ENCODE data around the gene SP140. TPM values are rescaled to one million over a fixed set of nuclear protein-coding genes. Genes with fewer than 3 reads are reported as not detected.

Gene SP140
- total and polyA plus RNA-seq, 2 of the 8 experiments (the other 6 are each of a cell fraction or from before 2014, with no cell fraction given): 0.23 to 1.3 TPM

- no peak overlapping the region for H2AK5ac ChIP-seq (ENCODE audit: low read depth, low read length)
- H3K36me3 ChIP-seq (ENCODE audit: control insufficient read depth in 2 of 4, insufficient read depth in 4 of 4, low read length in 3 of 4): no peaks in the 10 kb centered on the region
- no peak for FAIRE-seq
- no peaks in the 10 kb centered on the region for H3K79me1 ChIP-seq (ENCODE audit: low read depth, low read length)
- H3K9ac ChIP-seq (replicated peaks in 1 of 4; ENCODE audit: extremely low read depth in 1 of 4, low read depth in 3 of 4, low read length in 3 of 4): no peak overlapping the region
- H3K4me2 ChIP-seq (ENCODE audit: insufficient read depth in 1 of 2, low read depth in 2 of 2, low read length in 2 of 2): no peak overlapping the region
- peaks cover 0 to 2% (median 0%) of the 10 kb centered on the region in 4 experiments; a peak in 1 of 7 replicates for H3K4me1 ChIP-seq (replicated peaks in 1 of 4; ENCODE audit: control insufficient read depth in 3 of 4, insufficient read depth in 4 of 4, low read length in 3 of 4)
- H3K4me3 ChIP-seq (ENCODE audit: extremely low read depth in 1 of 4, insufficient read depth in 2 of 4, low read depth in 3 of 4, low read length in 4 of 4): no peak overlapping the region
- H4K8ac ChIP-seq (ENCODE audit: extremely low read depth, insufficient read depth, low read length): no peak overlapping the region
- H2BK5ac ChIP-seq (ENCODE audit: low read depth, low read length): no peak overlapping the region
- no peak overlapping the region for H3K56ac ChIP-seq (replicated peaks; ENCODE audit: insufficient read length, low read depth, low read length)
- TF ChIP-seq CEBPB (IDR thresholded peaks at IDR 0.05; ENCODE audit: low read depth, low read length) (no peak), SUZ12 (IDR thresholded peaks at IDR 0.05; ENCODE audit: low read length) (no peak), KDM5A (IDR thresholded peaks at IDR 0.05; ENCODE audit: low read length) (no peak), POU5F1 (IDR thresholded peaks at IDR 0.05; ENCODE audit: low read depth, low read length) (no peak), RAD21 (IDR thresholded peaks at IDR 0.05 in 1 of 2, conservative IDR thresholded peaks at IDR 0.05 in 1 of 2; ENCODE audit: low read depth in 2 of 2, low read length in 2 of 2) (no peak; a peak in 1 of 4 replicates), GABPA (IDR thresholded peaks at IDR 0.05; ENCODE audit: borderline replicate concordance, insufficient read depth, low read length) (no peak)
- H2BK15ac ChIP-seq (ENCODE audit: low read length): no peak overlapping the region
- no peaks in the 10 kb centered on the region for H3K23me2 ChIP-seq (ENCODE audit: low read depth, low read length)
- no peak overlapping the region for H2BK12ac ChIP-seq (ENCODE audit: low read depth, low read length)
- H2BK20ac ChIP-seq (ENCODE audit: low read length): no peak overlapping the region
- H3K4ac ChIP-seq (replicated peaks; ENCODE audit: insufficient read length, low read depth, low read length): no peak overlapping the region
- no peak for DNase-seq (ENCODE audit: low read depth in 1 of 2, low spot score in 2 of 2)
- 95% methylated on average over 10 of the region's 12 CpGs; no CpG with 5 or more reads in 1 of the 2 experiments for WGBS, 2 experiments (ENCODE audit: extremely low coverage in 1 of 2, insufficient coverage in 1 of 2, insufficient read length in 1 of 2, insufficient replicate concordance in 2 of 2, low coverage in 1 of 2, low lambda C conversion rate in 2 of 2, missing lambda C conversion rate in 1 of 2)
- no peak overlapping the region for H2AFZ ChIP-seq (ENCODE audit: low read length)
- no peaks in the 10 kb centered on the region for H4K20me1 ChIP-seq (replicated peaks in 1 of 2; ENCODE audit: control insufficient read depth in 1 of 2, insufficient read depth in 2 of 2, low read length in 2 of 2)
- ChIA-PET POLR2A (ENCODE audit: partially characterized antibody) (interaction anchor here (1.1 kb wide), 1 partner anchor 9 kb away, joined by 3 read pairs; no protein-coding TSS in a partner anchor), CTCF (ENCODE audit: partially characterized antibody) (interaction anchor here (0.6 to 1.7 kb wide), 5 partner anchors 9 to 605 kb away, joined by 3 to 7 read pairs (median 4); no protein-coding TSS in a partner anchor)
- no peak overlapping the region for H4K91ac ChIP-seq (replicated peaks; ENCODE audit: insufficient read length, low read length)
- H3K79me2 ChIP-seq (ENCODE audit: control insufficient read depth in 1 of 2, insufficient read depth in 2 of 2, low read length in 2 of 2): no peaks in the 10 kb centered on the region
- H4K5ac ChIP-seq (ENCODE audit: insufficient read length, low read depth, low read length): no peak overlapping the region
- no peak overlapping the region for H3K27ac ChIP-seq (ENCODE audit: low read depth, low read length)
- H3K18ac ChIP-seq (ENCODE audit: extremely low read depth, low read length): no peak overlapping the region
- H3K14ac ChIP-seq (ENCODE audit: insufficient read length): no peak overlapping the region
- H3K27me3 ChIP-seq (replicated peaks in 1 of 4; ENCODE audit: control insufficient read depth in 3 of 4, extremely low read depth in 1 of 4, insufficient read depth in 3 of 4, low read length in 3 of 4): no peaks in the 10 kb centered on the region
- no peak overlapping the region for H2BK120ac ChIP-seq (replicated peaks; ENCODE audit: low read depth, low read length)
- H3K23ac ChIP-seq (ENCODE audit: insufficient read length): no peak overlapping the region
- H3K9me3 ChIP-seq (ENCODE audit: insufficient read depth in 2 of 2, low read depth in 1 of 2, low read length in 1 of 2): peaks cover 24 to 27% of the 10 kb centered on the region in 2 experiments
Measured at GRCh38 chr2:230322561-230323384, 97.2 kb downstream of the SP140 start.
